GM21526 (cell line): ENCODE results near the gene FARS2.

ENCODE experiments used
- ATAC-seq: cut with Tn5 transposase; IDR thresholded peaks from one replicate; pipeline ENCODE4 v1.9.1; 2021; ENCODE audit warnings: moderate library complexity; ENCODE audit not compliant: unreplicated experiment, low FRiP score

The FARS2 gene

DNA sequence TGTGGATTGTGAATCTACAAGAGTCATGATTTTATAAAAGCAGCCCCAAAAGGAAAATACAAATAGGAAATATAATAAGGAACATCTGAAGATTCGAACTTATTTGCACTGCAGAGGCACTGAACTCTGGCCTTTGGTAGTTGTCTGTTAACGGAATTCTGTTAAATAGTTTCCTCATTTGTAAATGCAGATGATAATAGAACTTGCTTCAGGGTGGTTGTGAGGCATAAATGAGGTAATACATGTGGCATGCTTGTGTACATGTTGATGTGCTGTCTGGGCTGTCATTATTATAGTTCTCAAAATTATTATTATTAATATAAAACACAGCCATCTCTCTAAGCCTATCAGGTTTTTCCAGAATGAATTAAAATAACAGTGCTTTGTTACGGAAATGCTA is 443.4 kb downstream of the FARS2 start:
- no peak for ATAC-seq

DNA sequence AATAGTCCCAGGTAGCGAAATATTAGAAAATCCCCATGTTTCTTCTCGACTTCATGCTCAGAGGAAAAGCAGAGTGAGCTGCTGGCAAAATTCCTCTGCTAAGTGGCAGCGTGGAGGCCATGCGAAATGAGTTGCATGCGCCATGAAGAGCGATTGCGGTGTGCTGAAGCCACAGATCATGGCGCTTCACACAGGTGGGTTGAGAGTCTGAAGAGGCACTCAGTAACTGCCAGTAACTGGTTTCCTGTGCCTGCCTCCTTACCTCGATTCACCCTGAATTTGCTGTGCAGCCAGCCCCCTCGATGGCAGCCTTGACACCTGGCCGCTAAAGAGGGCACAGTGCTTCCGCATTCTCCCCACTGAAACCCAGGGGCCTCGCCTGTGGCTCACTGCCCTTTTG is 443.9 kb downstream of the FARS2 start:
- ATAC-seq, result no peak

DNA sequence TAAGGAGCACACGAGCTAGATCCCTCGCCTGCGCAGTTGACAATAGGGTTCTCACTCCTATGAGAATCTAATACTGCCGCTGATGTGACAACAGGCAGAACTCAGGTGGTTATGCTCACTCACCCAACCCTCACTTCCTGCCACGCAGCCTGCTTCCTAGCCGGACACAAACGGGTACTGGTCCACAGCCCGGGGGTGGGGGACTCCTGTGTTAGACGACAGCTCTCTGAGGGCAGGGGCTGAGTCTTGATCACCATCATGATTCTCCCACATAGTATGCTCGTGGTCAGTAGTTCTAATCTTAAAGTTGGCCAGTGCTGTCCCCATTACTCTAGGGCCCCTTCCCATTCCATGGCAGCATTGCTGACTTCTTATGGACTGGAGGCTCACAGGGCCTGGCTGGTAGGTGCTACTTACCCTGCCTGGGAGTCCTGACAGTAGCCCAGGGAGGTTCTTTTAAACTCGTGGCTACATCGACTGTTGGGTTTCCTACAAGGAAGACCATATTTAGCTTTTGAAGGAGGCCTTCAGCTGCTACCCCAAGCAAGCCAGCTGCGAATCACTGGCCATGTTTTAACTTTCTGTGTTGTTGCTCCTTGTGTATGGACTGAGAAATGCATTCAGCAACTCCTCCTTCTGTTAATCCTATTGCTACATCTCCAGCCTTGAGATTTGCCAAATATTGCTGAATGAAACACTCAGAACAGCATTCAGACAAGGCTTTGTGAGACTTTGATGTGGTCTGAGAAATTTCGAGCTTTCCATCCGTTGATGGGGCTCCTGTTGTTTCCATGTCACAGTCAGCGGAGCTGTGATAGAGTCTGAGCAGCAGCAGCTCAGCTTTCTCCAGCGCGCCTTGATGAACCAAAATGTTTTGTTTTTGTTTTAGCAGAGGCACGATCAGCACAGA is 445.1 kb downstream of the FARS2 start:
- no peak for ATAC-seq

DNA sequence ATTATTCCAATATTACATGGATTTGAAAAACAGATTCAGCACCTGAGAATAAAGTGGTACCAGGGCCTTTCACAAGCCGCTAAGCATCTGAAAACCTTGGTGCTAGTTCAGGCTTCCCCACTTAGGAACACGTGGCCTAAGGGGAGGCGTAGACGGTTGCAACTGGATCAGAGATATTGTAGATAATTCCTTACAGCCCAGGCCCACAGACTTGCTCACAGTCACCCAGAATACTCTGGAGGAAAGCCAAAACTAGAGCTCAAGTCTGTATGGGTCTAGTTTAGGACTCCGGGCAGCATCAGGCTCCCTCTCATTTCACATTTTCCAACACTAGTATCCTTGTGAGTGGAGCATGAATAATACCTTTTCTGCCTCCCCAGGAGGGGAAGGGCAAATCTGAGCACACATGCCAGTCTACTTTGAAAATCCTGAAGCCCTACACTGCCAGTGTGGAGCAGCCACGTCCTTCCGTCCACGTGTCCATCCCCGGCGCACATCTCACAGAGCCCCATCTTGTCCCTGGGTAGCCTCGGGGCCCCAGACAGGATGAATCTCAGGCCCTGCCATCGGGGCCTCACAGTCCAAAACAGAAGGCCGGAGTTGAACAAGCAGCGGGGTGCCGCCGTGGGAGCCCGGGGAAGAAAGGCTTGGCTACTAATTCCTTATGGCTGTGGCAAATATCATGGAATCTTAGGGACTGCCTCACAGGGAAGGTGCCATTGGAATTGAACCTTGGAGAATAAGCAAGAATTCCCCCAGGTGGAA is 446.1 kb downstream of the FARS2 start:
- ATAC-seq, result no peak

DNA sequence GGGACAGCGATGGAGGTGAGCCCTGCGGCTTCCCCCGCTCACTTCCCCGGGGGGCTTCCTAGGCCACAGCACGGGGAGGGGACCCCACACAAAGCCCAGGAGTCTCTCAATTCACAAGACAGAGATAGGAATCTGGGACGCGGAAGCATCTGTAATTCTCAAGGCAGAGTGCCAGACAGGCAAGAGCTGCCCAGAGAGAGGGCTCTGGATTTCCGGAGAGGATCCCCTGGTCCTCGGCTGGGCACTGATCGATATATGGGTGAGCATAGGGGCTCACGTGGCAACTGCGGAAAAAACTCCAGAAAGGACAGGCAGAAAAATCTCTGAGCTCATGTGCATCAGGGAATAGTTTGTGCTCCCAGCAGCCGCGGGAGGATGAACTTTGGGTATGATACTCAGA is 449.2 kb downstream of the FARS2 start:
- ATAC-seq, result no peak

DNA sequence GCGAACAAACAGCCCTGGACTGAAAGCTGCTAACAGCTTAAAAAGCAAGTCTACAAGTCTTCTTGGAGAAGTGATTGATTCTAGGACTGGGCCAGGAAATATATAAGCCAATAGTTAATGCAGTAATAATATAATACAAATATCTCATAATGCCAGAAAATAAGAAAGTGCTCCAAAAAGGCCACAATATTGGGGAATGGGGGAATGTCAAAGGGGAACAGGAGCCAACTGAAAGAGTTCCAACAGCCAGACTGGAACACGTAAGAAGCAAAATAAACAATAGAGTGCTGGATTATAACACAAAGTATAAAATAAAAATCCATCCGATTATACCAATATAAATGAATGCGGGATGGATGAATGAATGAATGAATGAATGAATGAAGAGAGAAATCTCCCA is 449.6 kb downstream of the FARS2 start:
- no peak for ATAC-seq

DNA sequence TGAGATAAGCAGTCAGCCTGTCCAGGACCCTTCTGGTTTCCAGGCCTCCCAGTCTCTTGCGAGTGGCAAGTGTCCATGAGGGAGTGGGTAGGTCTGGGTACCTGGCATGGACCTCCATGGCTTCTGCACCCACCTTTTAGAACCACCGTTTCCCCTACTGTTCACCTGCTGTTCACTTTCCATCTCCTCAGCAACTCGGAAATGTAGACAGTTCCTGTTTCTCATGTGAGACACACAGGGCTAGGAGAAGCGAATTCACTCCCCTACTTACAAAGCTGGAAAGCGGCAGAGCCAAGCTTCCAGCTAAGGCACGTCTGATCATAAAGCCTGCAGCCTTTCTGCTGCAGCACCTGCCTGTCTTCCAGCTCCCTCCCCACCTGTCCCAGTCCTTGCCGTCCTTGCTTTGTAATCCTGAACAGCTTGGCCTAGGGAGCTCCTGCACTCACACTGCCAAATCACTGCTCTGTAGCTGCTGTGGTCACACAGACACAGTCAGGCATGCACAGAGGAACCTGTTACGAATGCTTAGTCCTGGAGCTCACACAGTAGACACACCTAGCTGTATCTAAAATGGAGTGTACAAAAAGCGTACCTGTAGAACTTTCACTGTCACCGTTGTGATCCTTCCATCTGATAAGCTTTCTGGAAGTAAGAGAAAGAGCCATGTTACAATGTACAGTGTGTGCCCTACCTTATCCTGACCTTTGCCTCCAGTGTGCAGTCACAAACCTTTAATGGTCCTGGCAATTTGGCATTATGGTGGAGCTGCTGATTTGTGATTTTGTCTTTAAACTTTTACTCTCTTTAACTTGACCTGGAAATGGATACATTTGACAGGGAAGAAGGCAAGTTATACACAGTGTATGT is 451.3 kb downstream of the FARS2 start:
- no peak for ATAC-seq

DNA sequence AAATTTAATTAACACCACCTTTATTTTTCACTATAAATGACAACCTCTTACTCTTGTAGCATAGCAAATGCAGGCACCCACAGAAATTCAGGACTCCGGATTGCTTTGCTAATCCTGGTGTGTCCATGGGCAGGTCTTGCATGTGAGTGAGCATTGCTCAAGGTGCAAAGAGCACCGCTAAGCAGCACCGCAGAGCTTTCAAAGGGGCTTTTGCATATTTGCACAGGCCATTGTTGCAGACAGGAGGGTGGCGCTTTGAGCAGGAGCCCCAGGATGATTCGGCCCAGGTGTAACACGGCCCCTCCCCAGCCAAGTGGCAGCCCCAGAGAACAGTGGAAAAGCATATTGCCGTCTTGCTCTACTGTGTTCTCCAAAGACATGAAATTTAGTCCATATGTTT is 452.2 kb downstream of the FARS2 start:
- ATAC-seq, result no peak

DNA sequence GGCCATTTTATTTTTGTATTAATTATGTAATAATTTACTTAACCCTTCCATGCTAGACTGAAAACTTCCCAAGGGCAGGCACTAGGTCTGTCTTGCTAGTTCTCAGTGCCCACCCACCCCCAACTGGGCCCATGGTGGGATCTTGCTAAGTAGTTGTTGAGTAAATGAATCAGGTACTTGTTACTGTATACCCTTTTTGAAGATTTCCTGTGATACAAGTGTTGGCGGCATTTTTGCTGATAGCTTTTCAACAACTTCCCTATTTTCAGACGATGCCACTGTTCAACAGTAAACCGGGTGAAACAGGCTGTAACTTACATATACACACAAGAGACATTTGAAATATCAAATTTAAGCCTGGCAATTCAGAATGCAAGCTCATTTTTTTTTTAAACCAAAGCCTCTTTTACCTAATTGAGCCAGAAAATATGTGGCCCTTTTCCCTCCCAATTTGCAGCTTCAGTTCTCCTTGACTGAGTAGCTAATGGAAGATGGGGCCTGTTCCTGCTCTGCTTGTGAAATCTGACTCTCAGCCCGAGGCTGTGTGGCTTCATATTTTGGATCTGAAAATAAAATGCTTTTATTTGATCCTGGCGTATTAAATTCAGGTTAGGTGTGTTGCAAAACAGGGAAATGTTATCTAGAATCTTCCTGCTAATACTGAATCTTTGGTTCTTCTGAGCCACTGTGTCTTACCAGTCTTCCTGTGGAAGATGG is 457.1 kb downstream of the FARS2 start:
- ATAC-seq, result no peak

DNA sequence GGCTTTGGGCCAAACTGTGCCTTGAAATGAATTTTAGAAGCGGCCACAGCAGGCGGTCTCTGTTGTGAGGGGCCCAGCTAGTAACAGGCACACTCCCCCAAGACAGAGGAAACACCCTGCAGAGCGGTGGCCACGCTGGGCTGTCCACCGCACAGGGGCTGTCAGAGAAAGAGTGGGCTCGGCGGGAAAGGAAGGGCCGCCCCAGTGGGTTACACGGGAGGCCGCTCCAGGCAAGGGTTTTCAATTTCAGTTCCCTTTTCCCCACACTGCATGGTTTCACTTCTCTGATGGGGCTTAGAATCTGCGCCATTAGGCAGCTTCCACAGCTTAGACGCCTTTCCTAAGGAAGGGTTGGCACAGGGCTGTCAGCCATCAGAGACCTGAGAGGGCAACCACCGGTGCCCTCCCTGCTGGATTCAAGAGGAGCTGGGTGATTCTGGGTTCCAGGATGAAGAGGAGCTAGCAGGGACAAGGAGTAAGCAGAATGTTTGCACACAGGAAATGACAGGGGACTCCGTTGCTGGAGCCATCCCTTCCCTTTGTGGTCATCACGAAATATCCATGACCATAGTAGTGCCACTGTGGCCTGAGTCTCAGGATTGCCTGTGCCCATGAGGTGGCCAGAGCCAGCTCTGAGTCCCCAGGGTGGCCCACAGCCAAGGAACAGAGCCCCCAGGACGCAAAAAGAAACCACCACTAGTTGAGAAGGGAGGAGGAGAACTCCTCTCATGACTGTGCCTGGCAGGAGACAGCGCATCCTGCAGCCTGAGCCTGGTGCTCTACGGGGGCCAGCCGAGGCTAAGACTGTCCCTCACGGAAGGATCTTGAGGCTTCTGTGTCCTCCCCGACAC is 462.8 kb downstream of the FARS2 start:
- ATAC-seq, result peak; percentile 96

DNA sequence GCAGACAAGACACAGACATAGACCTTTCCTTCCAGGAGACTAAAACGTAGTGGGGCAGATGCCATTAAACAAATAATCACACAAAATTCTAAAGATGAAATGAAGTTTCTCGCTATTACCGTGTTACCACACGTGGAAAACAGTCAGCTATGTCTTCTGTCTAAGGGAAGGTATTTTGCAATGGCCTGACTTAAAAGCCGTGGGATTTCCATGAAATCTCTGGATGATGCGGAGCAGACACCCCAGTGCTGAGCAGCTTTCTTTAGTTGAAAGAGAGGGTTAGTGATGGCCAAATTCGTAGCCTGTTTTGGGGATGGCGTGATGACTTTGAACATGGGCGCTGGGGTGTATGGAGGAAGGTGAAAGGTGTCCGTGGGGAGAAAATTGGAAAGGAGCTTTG is 463.6 kb downstream of the FARS2 start:
- ATAC-seq, result no peak

DNA sequence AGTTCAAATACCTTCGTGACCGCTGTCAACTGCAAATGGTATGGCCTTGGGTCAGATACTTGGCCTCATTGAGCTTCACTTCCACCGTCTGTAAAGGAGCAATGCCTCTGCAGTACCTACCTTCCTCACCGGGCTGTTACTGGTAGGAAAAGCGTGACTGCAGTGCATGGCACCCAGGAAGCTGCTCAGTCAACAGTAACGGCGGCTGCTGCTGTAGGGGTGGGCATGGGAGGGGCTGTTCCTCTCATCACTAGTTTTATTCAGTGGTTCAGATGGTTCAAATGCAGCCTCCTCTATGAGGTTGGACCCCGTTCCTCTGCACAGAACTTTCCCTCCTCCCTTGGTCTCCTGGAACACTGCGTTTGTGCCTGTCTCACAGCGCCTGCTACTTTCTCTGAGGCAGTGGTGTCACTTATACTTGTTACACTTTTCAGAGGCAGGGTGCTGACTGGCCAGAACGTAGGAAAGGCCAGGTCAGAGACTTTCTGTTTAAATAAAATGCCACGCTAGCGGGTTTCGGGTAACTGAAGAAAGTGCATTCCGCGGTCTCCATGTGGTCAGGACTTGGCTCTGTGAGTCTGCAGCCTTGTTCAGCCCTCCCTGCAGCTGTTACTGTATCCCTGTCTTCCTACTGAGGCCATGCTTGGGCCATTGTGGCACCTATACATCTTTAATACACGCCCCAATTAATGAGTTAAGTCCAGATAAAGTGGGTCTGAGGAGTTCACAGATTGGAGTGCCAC is 465.8 kb downstream of the FARS2 start:
- no peak for ATAC-seq

DNA sequence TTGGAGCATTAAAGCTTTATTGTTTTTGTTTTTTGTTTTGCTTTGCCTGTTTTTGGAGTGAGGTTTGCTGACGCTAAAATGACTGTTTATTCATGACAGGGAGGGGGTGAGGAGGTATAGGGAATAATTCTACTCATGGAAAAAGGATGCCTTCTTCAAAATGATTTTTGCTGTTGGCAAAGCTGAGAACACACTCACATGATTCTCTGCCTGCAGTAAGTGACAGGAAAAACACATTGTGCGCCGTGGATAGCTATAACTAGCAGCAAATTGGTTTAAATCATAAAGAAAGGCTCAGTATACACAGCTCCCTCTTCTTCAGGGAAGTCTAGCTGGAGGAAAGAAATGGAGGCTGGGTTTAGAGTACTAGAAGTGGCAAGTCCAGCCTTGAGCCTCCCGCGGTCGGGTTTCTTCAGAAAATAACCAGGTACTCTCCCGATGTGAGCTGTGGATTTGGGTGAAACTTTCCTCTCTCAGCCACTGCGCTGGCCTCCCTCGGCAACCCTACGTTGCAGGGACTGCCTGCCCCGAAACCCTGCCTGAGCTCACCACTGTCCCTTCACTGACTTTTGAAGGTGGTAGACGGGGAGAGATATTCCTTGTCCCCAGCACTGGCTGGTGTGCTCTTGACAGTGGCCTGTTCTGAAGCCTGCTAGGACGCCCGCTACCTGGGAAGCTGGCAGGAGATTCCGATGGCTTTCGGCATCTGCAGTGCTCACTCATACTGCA is 467.2 kb downstream of the FARS2 start:
- no peak for ATAC-seq

DNA sequence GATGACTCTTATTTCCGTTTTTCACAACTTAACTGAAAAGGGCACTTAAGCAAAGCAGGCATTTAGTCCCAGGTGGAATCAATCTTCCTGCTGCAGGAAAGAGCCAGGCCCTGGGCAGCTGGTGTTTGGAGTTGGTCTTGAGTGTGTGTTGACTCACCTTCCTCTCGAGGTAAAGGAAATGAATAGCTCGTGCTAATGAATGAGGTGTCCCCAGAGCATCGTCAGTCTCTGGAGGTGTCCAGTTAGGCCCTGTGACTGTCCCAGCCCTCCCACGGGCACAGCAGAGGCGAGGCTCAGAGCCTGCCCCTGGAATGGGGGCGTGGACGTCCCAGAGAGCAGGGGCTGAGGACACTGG is 467.7 kb downstream of the FARS2 start:
- no peak for ATAC-seq

DNA sequence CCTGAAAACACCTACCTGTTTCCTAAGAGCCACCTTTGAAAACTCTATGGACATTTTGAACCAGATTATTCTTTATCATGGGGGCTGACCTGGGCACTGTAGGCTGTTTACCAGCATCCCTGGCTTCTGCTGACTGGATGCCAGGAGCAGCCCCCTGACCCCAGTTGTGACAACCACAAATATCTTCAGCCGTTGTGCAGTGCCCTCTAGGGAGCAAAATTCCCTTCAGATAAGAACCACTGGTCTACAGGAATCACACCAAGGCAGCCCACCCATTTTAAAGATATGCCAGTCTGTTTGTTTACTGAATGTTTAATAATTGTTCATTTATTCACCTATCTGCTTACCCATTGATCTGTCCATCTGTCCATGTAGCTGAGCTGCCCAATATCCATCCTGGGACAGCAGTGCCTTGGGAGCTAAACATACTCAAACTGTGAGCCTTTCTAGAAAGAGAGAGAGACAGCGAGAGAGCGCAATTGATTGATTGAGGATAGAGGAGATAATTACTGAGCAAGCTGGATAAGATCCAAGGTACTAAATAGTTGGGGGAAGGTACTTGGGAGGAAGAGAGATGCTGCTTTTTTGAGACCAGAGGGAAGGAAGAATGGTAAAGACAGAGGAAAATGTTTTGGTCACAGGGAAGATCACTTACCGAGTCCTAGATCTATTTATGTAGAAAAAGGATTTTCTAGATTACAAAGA is 468.7 kb downstream of the FARS2 start:
- ATAC-seq, result no peak

DNA sequence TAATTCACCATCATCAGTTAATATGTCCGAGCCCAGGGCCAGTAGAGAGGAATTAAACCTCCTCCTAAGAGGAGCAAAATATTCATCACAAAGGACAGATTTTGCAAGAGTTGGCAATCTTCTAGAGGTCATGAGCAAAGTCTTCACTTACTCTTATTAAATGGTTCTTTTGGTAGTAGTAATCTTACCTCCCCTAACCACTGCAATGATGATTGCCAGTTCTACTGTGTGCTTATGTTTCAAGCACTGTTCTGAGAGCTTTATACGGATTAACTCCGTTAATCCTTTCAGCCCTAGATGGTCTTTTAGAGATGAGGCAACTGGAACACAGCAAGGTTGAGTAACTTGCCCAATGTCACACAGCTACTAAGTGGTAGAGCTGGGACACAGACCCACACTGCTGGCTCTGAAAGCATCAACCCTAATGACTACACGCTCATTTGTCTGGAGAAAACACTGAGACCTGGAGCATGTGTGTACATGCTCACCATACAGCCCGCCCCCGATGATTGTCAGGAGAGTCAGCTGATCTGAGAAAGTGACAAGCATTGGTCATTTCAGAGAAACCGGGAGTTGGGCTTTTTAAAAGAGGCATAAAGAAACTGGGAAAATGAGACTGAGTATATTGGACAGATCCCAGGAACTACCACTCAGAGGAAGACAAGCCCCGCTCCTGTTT is 469.4 kb downstream of the FARS2 start:
- ATAC-seq, result no peak

DNA sequence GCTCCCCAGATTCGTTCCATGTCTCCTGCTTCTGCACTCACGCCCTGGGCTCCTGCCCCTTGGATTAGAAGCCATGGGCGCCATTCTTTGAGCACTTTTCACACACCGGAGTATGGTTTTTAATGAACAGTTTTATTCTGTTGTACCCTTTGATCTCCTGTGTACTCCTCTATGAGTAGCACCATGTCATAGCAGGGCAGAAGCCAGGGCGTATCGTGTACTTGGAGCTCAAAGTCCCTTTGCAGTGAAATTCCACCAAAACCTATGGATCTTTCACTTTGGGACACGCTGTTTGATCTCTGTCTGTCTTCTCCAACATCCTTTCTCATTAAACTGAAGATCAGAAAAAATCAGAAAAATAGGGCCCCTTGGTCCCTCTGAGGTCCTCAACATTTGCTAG is 470.1 kb downstream of the FARS2 start:
- no peak for ATAC-seq
